ENCODE data around the gene MSH3.
"Not testable (repeated sequence)": the region's sequence is repeated elsewhere in the genome, so short reads cannot be mapped to it uniquely, and the experiment has no call there.

Gene MSH3

DNA sequence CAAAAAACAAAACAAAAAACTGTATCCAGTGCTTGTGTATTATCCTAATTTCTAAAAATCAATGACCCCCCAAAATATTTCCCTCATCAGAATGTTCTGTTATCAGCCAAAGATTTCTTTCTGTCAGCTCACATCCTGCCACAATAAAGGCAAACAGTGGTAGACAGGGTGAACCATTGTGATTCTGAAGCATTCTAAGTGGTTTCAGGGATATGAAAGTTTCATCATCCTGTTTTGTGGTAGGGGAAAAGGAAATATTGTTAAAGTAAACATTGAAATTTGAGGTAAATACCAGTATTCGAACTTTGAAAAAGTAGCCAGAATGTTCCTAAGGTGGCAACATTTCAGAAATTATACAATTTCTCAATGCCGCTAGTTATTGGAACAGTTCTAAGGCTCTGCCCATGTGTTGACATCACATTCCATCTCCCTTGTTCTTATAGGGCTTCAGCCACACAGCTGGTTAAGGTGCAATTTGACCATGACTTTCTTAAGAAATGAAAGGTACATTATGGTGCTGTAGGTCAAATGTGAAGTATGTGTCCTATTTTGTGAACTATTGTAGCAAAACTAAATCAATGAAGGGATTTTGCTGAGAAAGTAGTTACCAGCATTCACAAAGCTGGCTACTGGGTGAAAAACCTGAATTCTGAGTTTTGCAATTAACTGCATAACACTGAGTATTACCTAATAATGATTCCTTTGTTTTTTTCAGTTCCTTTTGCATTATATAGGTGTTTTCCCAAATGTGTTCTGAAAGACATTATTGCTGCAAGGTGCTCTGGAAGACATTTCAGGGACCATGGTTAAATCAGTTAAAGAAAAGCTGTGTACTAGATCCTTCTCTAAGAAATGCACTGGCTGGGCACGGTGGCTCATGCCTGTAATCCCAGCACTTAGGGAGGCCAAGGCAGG, 198.1 kb downstream of the MSH3 start:
- DNase-seq (ENCODE audit: low read depth in 2 of 2): no peak

DNA sequence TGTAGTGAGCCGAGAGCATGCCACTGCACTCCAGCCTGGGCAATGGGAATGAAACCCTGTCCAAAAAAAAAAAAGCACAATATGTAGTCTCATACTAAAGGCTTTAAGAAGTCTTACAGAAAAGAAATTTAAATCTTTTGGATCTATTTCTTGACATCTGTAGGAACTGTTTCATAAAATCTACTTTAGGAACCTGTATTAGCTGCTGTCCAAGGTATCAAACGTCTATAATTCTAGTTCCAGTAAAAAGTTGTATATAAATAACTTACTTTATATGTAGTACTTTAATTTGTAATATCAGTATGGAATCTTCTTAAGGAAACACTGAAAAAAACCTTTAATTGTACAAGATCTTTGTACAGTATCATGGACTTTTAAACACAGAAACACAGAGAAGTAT, 199.0 kb downstream of the MSH3 start:
- no peak for DNase-seq (ENCODE audit: low read depth in 2 of 2)

DNA sequence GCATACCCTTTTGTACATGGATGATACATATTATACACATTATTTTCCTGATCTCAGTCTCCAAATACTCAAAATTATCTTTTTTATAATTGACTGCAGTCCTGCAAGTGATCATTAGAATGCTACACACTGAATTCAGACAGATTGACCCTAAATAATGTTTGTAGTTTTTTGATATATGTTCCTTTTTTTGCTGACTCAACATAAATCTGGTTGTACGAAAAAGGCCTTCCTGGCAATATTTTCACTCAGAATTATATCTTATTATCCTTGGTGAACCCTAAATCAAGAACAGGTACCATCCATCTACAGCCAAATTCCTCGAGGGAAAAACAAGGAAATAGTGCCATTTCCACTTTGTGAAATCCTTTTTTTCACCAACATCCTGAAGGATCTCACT, 200.1 kb downstream of the MSH3 start:
- DNase-seq (ENCODE audit: low read depth in 2 of 2): no peak

DNA sequence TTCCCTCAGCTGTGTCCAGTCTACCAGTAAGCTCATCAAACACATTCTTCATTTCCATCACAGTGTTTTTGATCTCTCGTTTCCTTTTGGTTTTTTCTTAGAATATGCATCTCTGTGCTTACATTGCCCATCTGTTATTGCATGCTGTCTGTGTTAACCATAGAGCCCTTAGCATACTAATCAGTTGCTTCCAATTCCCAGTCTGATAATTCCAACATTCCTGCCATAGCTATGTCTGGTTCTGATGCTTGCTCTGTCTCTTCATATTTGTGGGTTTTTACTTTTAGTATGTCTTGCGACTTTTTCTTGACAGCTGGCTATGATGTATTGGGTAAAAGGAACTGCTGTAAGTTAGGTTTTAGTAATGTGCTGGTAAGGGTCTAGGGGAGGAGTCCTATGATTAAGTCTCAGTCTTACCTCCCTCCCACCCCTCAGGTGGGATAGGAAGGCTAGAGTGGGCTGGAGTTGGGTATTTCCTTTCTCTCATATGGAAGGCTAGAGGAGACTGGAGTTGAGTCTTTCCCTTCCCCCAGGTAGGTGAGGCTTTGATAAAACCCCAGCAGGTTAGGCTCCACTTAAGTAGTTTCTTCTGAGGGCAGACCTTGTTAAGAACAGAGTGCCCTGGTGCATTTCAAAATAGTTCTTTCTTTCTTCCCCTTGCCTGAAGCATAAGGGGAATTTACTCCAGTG, 206.6 kb downstream of the MSH3 start:
- no peak for DNase-seq (ENCODE audit: low read depth in 2 of 2)

DNA sequence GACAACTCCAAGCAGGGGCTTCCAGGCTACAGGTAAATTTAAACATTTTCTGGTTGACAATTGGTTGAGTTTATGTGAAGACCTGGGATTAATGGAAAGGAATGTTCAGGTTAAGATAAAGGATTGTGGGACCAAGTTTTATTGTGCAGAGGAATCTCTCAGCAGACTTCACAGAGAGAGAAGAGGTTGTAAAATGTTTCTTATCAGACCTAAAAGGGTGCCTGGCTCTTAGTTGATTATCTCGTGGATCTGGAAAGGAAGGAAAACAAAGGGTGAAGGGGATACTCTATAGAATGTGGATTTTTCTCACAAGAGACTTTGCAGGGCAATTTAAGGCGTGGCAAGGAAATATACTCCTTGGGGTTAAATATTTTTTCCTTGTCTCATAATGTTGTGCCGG, 209.3 kb downstream of the MSH3 start:
- no peak for DNase-seq (ENCODE audit: low read depth in 2 of 2)

DNA sequence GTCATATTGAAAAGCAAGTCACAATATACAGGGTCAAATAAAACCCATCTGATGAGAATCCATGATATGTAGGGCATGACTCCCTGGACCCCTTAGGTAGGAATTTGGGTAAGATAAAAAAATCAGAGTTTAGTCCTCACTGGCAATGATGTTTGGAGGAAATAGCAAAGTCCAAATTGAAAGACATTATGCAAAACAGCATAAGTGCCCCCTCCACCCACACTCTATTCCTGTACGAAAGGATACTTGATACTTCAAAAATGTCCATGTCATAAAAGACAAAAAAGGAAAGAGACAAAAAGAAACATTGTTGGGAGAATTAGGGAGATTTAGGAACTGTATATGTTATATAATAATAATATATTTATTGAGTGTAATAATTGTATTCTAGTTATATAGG, 209.7 kb downstream of the MSH3 start:
- DNase-seq (ENCODE audit: low read depth in 2 of 2): no peak

DNA sequence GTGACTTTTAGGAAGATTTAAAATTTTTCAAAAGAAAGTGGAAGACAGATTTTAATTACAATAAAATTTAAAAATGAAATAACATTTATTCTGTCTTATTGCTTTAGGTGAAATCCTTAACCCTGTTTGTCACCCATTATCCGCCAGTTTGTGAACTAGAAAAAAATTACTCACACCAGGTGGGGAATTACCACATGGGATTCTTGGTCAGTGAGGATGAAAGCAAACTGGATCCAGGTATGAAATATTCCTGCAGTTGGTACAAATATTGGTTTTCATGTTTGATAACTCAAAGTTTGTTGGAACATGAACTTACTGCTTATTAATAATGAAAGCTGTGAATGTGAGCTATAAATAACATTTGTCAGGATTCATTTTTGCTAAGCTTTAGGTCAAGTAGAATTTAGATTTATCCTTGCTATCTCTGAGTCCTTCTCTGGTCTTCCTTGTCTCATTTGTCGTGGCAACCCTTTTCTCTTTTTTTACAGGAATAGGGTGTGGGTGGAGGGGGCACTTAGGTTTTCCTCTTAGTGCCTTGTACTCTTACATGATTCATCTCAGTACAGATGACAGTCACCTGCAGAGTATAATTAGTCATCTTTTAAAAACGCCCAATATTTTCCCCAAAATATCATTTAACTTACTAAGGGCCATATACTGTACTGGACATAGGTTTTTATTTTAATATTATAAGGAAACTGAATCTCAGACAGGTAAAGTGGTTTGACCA, 210.4 kb downstream of the MSH3 start:
- DNase-seq (ENCODE audit: low read depth in 2 of 2): no peak

DNA sequence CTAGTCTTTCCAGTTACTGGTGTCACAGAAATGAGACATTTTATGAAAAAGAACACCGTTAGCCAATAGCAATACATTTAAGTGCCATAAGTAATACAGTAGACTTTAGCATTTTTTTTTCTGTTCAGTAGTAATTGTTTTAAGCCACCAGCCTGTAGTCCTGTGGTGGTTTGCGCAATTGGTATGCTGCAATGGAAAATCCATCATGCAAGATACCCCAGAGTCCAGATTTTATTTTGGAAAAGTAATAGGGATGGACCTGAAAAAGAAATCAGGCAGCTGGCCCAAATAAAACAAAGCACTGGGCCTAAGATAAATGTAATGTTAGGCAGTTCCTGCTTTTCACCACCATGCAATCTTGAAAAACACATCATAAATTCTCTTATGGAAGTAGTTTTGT, 211.1 kb downstream of the MSH3 start:
- DNase-seq (ENCODE audit: low read depth in 2 of 2): no peak

DNA sequence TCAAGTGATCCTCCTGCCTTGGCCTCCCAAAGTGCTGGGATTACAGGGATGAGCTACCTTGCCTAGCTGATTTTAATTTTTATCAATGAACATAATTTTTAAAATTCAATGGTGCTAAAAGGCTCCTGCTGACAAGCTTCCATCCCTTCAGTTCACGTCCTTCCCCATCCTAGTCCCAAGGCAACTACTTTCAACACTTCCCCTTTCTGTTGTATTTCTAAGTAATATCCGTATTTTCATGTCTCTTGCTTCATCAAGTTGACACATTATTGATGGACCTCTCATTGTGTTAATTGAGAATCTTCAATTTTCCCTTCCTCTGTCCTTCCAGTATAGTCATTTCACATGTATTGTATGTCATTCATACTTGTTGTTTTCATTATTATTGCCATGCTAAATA, 211.9 kb downstream of the MSH3 start:
- DNase-seq (ENCODE audit: low read depth in 2 of 2): no peak

DNA sequence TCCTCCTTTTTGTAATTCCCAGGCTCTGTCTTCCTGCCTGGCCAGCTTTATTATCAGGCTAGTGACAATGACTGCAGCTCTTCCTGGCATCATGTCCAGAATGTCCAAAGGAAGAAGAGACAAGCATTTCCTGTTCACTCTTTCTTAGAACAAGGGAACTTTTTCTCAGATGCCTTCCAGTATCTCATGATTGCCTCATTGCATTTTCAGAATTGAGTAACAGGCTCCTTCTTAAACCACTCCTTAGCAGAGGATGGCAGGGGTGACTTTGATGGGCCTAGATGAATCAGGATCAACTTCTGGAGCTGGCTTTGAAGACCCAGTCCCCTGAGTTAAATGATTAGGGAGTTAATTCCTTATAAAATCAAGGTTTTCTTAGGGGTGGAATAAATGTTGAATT, 212.8 kb downstream of the MSH3 start:
- no peak for DNase-seq (ENCODE audit: low read depth in 2 of 2)

DNA sequence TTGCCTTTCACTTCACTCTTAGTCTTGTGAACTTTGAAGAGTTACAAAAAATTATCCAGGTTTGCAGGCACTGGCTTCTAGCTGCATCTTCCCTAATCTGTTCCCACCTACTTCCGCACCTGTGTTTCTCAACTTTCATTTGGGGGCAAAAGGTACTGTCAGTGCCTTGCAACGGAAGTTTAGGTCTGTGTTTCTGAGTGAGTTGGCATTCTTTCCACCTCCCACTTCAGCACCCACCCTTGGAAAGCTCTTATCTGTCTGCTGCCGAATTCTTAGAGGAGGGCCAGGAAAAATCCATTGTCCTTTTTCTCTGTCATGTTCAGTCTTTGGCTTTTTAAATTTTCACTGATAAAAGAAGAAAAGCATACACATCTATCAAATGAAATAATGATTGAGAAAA, 216.0 kb downstream of the MSH3 start:
- no peak for DNase-seq (ENCODE audit: low read depth in 2 of 2)

DNA sequence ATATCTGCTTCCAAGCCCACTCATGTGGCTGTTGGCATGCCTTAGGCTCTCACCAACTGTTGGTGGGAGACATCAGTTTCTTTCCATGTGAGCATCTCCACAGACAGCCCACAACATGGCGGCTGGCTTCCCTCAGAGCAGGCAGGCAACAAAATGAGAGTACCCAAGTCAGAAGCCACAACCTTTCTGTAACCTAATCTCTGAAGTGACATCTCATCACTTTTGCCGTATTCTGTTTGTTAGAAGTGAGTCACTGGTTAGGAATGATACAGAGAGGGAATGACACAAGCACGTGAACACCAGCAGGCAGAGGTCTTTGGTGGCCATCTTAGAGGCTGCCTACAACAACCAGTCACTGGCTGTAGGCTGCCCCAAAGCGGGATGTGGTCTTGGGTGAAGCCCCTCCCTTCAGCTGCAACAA, 217.1 kb downstream of the MSH3 start:
- peak; percentile 35 to 51 for DNase-seq (ENCODE audit: low read depth in 2 of 2)

DNA sequence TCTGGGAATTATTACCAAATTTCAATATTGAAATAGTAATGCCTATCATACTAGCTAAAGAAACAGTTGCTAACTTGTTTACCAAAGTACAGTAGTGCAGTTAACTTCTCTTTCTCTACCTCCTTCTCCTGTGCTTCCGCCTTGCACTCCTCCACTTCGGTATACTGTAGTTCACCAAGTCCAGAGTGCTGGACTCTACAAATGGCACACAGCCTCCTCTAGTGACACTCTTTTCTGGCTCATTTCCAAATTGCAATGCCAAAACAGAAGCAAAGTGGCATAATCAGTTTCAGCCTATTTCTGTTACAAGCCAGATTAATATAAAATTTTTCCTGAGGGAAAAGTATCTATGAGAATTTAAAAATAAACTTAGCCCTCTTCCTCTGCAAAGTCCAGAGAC, 219.7 kb downstream of the MSH3 start:
- DNase-seq (ENCODE audit: low read depth in 2 of 2): no peak

DNA sequence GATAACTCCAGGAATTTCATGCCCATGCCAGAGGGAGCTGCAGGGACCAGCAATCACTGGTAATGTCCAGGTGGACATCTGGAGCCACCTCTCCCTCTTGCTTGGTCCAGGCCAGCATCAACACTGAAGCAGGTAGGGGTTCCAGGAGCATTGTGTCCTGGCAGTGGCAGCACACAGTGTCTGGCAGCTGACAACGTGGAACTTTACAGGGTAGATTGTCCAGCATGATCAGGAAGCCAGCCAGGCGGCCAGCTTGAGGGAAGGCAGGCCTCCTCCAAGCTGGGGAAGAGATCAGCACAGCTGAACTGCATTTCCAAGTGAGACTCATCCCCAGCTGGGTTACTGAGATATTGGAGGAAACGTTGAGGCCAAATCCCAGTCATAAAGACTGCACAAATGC, 223.1 kb downstream of the MSH3 start:
- DNase-seq (ENCODE audit: low read depth in 2 of 2): no peak

DNA sequence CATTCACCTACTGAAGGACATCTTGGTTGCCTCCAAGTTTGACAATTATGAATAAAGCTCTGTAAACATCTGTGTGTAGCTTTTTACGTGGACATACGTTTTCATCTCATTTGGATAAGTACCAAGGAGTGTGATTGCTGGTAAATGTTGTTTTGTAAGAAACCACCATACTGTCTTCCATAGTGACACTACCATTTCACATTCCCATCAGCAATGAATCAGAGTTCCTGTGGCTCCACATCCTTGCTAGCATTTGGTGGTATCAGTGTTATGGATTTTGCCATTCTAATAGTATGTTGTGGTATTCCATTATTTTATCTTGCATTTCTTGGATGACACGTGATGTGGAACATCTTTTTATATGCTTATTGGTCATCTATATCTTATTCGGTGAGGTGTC, 227.3 kb downstream of the MSH3 start:
- no peak for DNase-seq (ENCODE audit: low read depth in 2 of 2)

DNA sequence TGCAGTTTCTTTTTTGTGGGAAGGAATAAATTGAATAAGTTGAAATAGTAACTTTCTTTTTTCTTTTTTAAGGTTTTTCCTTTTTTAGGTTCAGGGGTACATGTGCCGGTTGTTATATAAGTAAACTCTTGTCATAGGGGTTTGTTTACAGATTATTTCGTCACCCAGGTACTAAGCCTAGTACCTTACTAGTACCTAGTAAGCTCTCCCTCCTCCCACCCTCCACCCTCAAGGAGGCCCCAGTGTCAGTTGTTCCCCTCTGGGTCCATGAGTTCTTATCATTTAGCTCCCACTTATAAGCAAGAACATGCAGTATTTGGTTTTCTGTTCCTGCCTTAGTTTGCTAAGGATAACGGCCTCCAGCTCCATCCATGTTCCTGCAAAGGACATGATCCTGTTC, 228.9 kb downstream of the MSH3 start:
- not testable (repeated sequence) for DNase-seq (ENCODE audit: low read depth in 2 of 2)

DNA sequence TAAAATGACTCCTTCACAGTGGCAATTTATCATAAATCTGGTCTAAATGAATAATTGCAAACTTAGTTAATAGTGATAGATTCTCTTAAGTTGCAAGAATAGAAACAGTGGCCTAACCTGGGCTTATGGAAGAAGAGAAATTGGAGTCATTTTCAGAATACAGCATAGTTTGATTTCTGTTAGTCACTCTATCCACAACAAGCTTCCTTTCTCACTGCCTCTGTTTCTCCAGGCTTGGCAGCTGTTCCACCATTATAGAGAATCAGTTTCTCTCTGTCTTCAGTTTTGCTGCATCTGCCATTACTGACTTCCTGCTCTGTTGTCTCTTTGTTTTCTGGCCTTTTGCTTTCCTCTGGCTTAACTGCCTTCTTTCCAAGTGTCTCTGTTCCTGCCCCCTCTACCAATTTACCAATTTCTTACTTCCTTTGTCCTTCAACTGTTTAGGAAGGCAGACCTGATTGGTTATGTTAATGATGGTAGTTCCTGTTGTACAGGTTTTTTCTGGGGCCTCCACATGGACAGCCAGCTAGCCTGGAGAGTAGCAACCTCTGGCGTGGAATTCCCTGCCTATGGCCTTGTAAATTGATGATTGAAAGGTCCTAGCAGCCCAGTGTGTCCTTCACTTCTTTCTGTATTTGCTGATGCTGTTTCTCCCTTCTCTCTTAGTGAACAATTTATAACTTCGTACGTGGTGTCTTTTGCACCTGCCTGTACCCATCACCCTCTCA, 229.8 kb downstream of the MSH3 start:
- no peak for DNase-seq (ENCODE audit: low read depth in 2 of 2)

DNA sequence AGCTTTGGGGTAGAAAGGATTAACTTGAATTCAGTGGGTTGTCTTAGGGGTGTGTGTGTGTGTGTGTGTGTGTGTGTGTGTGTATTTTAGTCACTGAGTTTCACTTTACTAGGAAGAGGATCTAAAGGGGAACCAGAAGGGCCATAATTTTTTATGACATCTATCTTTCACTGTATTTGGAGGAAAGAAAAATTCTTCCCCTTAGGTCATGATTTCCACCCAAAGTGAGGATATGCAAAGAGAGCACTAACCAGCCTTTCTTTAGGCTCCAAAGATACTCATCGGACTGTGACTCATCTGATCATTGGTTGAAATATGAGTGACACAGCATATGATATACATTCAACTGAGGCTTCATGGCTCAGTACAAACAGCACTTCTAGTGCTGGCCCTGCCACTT, 230.5 kb downstream of the MSH3 start:
- no peak for DNase-seq (ENCODE audit: low read depth in 2 of 2)

DNA sequence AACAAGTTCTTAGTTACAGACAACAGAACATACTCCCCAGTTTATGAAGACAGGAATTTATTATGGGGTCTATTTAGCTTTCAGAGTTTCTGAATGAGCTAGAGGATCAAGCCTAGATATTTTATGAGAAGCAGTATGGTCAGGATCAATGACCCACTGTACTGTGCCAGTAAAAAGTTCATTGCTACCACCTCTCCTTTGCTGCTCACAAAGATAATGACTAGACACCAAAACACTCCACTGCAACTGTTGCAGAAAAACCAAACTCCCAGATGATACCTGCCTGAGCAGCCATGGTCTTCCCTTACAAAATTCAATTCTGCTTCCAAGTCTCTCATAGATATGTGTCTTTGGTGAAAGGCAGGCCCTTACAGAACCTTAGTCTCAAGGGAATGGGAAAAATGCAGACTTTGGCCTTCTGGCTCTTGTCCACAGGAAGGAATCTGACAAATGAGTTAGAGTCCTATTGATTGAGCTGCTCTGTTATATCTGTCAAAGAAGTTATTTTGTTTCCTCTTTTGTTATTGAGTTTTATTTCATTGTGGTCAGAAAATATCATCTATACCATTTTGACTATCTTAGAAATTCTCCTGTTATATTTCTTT, 231.0 kb downstream of the MSH3 start:
- DNase-seq (ENCODE audit: low read depth in 2 of 2): no peak

DNA sequence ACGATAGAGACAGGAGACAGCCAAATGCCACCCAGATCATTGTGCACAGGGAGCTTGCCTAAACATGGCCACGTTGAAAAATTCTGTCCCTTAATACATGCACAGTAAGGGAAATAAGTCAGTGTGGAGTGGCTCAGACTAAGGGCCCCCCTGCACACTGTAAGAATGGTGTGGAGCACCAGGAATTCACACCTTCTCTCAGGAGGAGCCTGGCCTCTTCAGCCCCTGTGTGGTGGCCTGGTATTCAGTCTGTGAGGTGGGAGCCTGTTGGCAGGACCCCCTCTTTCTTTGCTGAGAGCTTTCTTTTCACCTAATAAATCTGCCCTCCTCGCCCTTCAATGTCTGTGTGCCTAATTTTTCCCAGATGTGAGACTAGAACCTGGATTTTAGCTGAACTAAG, 239.6 kb downstream of the MSH3 start:
- no peak for DNase-seq (ENCODE audit: low read depth in 2 of 2)

DNA sequence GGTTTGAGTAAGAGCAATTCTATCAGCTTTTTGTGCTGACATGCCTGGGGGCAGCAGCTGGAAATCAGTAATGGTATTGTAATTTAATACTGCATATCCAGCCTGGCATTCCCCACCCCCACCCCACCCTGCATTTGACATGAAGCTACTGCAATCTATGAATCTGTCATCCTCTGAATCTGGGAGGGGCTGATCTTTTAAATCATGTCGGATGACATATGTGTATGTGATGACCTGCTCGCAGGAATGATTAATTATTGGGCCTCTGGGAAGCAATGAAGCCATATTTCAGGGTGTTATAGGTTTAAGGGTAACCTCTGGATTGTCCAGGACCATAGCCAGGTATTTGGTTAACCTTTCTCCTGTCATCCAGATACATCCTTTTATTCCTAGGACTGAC, 241.1 kb downstream of the MSH3 start:
- DNase-seq (ENCODE audit: low read depth in 2 of 2): no peak

DNA sequence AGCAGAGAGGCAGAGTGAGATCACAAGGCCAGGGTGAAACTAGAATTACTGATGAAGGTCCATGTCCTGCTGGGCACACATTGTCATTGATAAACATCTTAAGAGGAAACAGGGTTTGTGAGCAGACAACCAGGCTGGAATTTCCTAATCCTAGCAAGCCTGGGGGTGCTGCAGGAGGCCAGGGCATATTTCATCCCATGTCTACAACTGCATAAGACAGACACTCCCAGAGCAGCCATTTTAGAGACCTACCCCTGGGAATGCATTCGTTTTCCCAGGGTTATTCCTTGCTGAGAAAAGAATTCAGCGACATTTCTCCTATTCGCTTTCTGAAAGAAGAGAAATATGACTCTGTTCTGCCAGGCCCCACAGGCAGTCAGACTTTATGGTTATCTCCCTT, 248.2 kb downstream of the MSH3 start:
- DNase-seq (ENCODE audit: low read depth in 2 of 2): not testable (repeated sequence)

Measured in stimulated activated CD4-positive, alpha-beta T cell treated with anti-CD3 and anti-CD28 coated beads, Interleukin-4, amount 100 ng/mL, for 48 hours (primary cell).